KOPT-K1 (cell line): Measurements from ENCODE around the gene RET.

Source experiments
- H3K27ac ChIP-seq: fragments of 200-600 bp; sonication (generic); 2 replicates; pipeline ENCODE4 v1.5.1; 2016; ENCODE audit warnings: antibody characterized with exemption, mild to moderate bottlenecking, low read depth, low read length; ENCODE audit not compliant: poor library complexity, severe bottlenecking
- H3K36me3 ChIP-seq: fragments of 200-600 bp; sonication (generic); 2 replicates; pipeline ENCODE4 v1.5.1; 2017; ENCODE audit warnings: antibody characterized with exemption, mild to moderate bottlenecking, low read length, moderate library complexity; ENCODE audit not compliant: insufficient read depth
- H3K9me3 ChIP-seq: fragments of 200-600 bp; sonication (generic); 2 replicates; pipeline ENCODE4 v1.5.1; 2017; ENCODE audit warnings: antibody characterized with exemption, low read length, mild to moderate bottlenecking; ENCODE audit not compliant: insufficient read depth, poor library complexity, severe bottlenecking

The RET gene

GRCh38 chr10:43076311-43076875 is 476 bp upstream of the RET start:
- Histone ChIP-seq H3K36me3 (no peaks in the 10 kb centered on the region), H3K27ac (no peak overlapping the region), H3K9me3 (no peaks in the 10 kb centered on the region)

GRCh38 chr10:43077421-43078171 is 727 bp downstream of the RET start:
- Histone ChIP-seq H3K36me3 (no peaks in the 10 kb centered on the region), H3K9me3 (no peaks in the 10 kb centered on the region), H3K27ac (no peak overlapping the region)

- no peak overlapping the region for H3K27ac ChIP-seq
- no peaks in the 10 kb centered on the region for H3K36me3 ChIP-seq
- H3K9me3 ChIP-seq: no peaks in the 10 kb centered on the region
Observed at GRCh38 chr10:43078175-43078985, 1.5 kb downstream of the RET start.

- H3K36me3 ChIP-seq: no peaks in the 10 kb centered on the region
- H3K27ac ChIP-seq: no peak overlapping the region
- no peaks in the 10 kb centered on the region for H3K9me3 ChIP-seq
Observed at GRCh38 chr10:43078986-43079273, 2.1 kb downstream of the RET start.

GRCh38 chr10:43079856-43080255 is 3.0 kb downstream of the RET start:
- no peak overlapping the region for H3K27ac ChIP-seq
- H3K36me3 ChIP-seq: no peaks in the 10 kb centered on the region
- H3K9me3 ChIP-seq: no peaks in the 10 kb centered on the region

GRCh38 chr10:43082087-43082486 is 5.2 kb downstream of the RET start:
- Histone ChIP-seq H3K36me3 (no peaks in the 10 kb centered on the region), H3K9me3 (no peaks in the 10 kb centered on the region), H3K27ac (no peak overlapping the region)

GRCh38 chr10:43082746-43083145 is 5.9 kb downstream of the RET start:
- no peak overlapping the region for H3K27ac ChIP-seq
- no peaks in the 10 kb centered on the region for H3K36me3 ChIP-seq
- no peaks in the 10 kb centered on the region for H3K9me3 ChIP-seq

- no peaks in the 10 kb centered on the region for H3K36me3 ChIP-seq
- no peaks in the 10 kb centered on the region for H3K9me3 ChIP-seq
- H3K27ac ChIP-seq: no peak overlapping the region
Observed at GRCh38 chr10:43083764-43084163, 6.9 kb downstream of the RET start.

- H3K9me3 ChIP-seq: no peaks in the 10 kb centered on the region
- H3K27ac ChIP-seq: no peak overlapping the region
- no peaks in the 10 kb centered on the region for H3K36me3 ChIP-seq
Observed at GRCh38 chr10:43084812-43085211, 7.9 kb downstream of the RET start.

- H3K27ac ChIP-seq: no peak overlapping the region
- H3K9me3 ChIP-seq: no peaks in the 10 kb centered on the region
- H3K36me3 ChIP-seq: no peaks in the 10 kb centered on the region
Observed at GRCh38 chr10:43086321-43086942, 9.6 kb downstream of the RET start.

- Histone ChIP-seq H3K9me3 (no peaks in the 10 kb centered on the region), H3K36me3 (no peaks in the 10 kb centered on the region), H3K27ac (no peak overlapping the region)
Observed at GRCh38 chr10:43089519-43089918, 12.7 kb downstream of the RET start.

- H3K27ac ChIP-seq: no peak overlapping the region
- no peaks in the 10 kb centered on the region for H3K36me3 ChIP-seq
- H3K9me3 ChIP-seq: no peaks in the 10 kb centered on the region
Observed at GRCh38 chr10:43090188-43090587, 13.3 kb downstream of the RET start.

GRCh38 chr10:43090664-43091063 is 13.8 kb downstream of the RET start:
- H3K36me3 ChIP-seq: no peaks in the 10 kb centered on the region

GRCh38 chr10:43091846-43092245 is 15.0 kb downstream of the RET start:
- Histone ChIP-seq H3K27ac (no peak overlapping the region), H3K36me3 (no peaks in the 10 kb centered on the region), H3K9me3 (no peaks in the 10 kb centered on the region)

More at GRCh38 chr10:43090664-43091063, 13.8 kb downstream of the RET start:
- H3K9me3 ChIP-seq: no peaks in the 10 kb centered on the region
- H3K27ac ChIP-seq: no peak overlapping the region

- no peaks in the 10 kb centered on the region for H3K36me3 ChIP-seq
- no peaks in the 10 kb centered on the region for H3K9me3 ChIP-seq
- H3K27ac ChIP-seq: no peak overlapping the region
Observed at GRCh38 chr10:43093423-43094076, 16.7 kb downstream of the RET start.
